Hematopoietic multipotent progenitor cell (in vitro differentiated cells): ENCODE measurements around the gene SLC24A2. TPM values are rescaled to one million over a fixed set of nuclear protein-coding genes. Genes with fewer than 3 reads are reported as not detected.
"Not testable (repeated sequence)": the region's sequence is repeated elsewhere in the genome, so short reads cannot be mapped to it uniquely, and the experiment has no call there.

Experiments used
- DNase-seq, 3 donors: peaks; one replicate each; pipeline ENCODE4 v3.0.0-alpha.2; 2011 to 2015; ENCODE audit warnings: low read depth in 2 of 3, low spot score in 2 of 3
- total RNA-seq: library from RNA; depleted of rRNA; stranded (reverse); fragments of >200 nt; gene quantifications from one replicate; pipeline ENCODE4 v1.2.3, GENCODE V29; 2012

Gene SLC24A2
- total RNA-seq: not detected

- no peak for DNase-seq
Observed at GRCh38 chr9:19788614-19789271, at the start of gene SLC24A2. SLC24A2 (minus strand) TSS chr9:19789037.

- DNase-seq: not testable (repeated sequence)
Observed at GRCh38 chr9:19833331-19833730, 44.5 kb upstream of the SLC24A2 start.

- no peak for DNase-seq
Observed at GRCh38 chr9:19830796-19831195, 42.0 kb upstream of the SLC24A2 start.

- no peak for DNase-seq
Observed at GRCh38 chr9:19828576-19829109, 39.8 kb upstream of the SLC24A2 start.

- DNase-seq: no peak
Observed at GRCh38 chr9:19816769-19817168, 27.9 kb upstream of the SLC24A2 start.

GRCh38 chr9:19812194-19812593 lies 23.4 kb upstream of the SLC24A2 start:
- DNase-seq: no peak

GRCh38 chr9:19809422-19810269 lies 20.8 kb upstream of the SLC24A2 start:
- DNase-seq: no peak

- no peak for DNase-seq
Observed at GRCh38 chr9:19807182-19807892, 18.5 kb upstream of the SLC24A2 start.

- DNase-seq: no peak
Observed at GRCh38 chr9:19804431-19804830, 15.6 kb upstream of the SLC24A2 start.

- no peak for DNase-seq
Observed at GRCh38 chr9:19800884-19801283, 12.0 kb upstream of the SLC24A2 start.

GRCh38 chr9:19799784-19800183 lies 10.9 kb upstream of the SLC24A2 start:
- no peak for DNase-seq

- no peak for DNase-seq
Observed at GRCh38 chr9:19788152-19788551, 685 bp downstream of the SLC24A2 start.

GRCh38 chr9:19787672-19788071 lies 1.2 kb downstream of the SLC24A2 start:
- no peak for DNase-seq

GRCh38 chr9:19785230-19785629 lies 3.6 kb downstream of the SLC24A2 start:
- no peak for DNase-seq

- no peak for DNase-seq
Observed at GRCh38 chr9:19784136-19784535, 4.7 kb downstream of the SLC24A2 start.

- DNase-seq: no peak
Observed at GRCh38 chr9:19783500-19783899, 5.3 kb downstream of the SLC24A2 start.

GRCh38 chr9:19782005-19782404 lies 6.8 kb downstream of the SLC24A2 start:
- DNase-seq: peak in 1 of 3 donors; percentile 35

- DNase-seq: no peak
Observed at GRCh38 chr9:19781240-19781639, 7.6 kb downstream of the SLC24A2 start.

- no peak for DNase-seq
Observed at GRCh38 chr9:19771446-19771845, 17.4 kb downstream of the SLC24A2 start.

- no peak for DNase-seq
Observed at GRCh38 chr9:19770973-19771372, 17.9 kb downstream of the SLC24A2 start.

GRCh38 chr9:19769213-19769612 lies 19.6 kb downstream of the SLC24A2 start:
- no peak for DNase-seq
